Measurements from ENCODE around the gene PDSS2. TPM values are rescaled to one million over a fixed set of nuclear protein-coding genes. Genes with fewer than 3 reads are reported as not detected.

PDSS2 gene
- total and polyA plus RNA-seq, 9 of the 15 experiments (the other 6 are each of a cell fraction or from before 2014, with no cell fraction given) = 5.8 to 21.1 (median 12.0) TPM

- TF ChIP-seq ZNF449 (CRISPR knock-in tag; IDR thresholded peaks at IDR 0.05) = no peak
- TF ChIP-seq MAFG (tag; conservative IDR thresholded peaks at IDR 0.05) = no peak
- TF ChIP-seq BCL6 (CRISPR knock-in tag; IDR thresholded peaks at IDR 0.05) = no peak
- TF ChIP-seq MEIS2 (IDR thresholded peaks at IDR 0.05; ENCODE audit: partially characterized antibody) = no peak
- TF ChIP-seq ZNF253 (CRISPR knock-in tag; conservative IDR thresholded peaks at IDR 0.05) = no peak
- no peak for TF ChIP-seq HDAC3 (IDR thresholded peaks at IDR 0.05; ENCODE audit: borderline replicate concordance, partially characterized antibody)
- TF ChIP-seq SRF (CRISPR knock-in tag; IDR thresholded peaks at IDR 0.05) = no peak
- no peak for TF ChIP-seq BHLHE40 (IDR thresholded peaks at IDR 0.05; ENCODE audit: low read length)
- TF ChIP-seq ZNF280A (IDR thresholded peaks at IDR 0.05; ENCODE audit: low read depth, partially characterized antibody) = peak; percentile 51
- no peak for TF ChIP-seq NFIX (CRISPR knock-in tag; IDR thresholded peaks at IDR 0.05; ENCODE audit: low read depth)
- no peak for TF ChIP-seq ZBTB2 (IDR thresholded peaks at IDR 0.05)
- TF ChIP-seq E2F1 (CRISPR knock-in tag; IDR thresholded peaks at IDR 0.05) = no peak
- TF ChIP-seq STAT5B (CRISPR knock-in tag; IDR thresholded peaks at IDR 0.05) = no peak
- TF ChIP-seq TFE3 (CRISPR knock-in tag; IDR thresholded peaks at IDR 0.05) = no peak
- TF ChIP-seq PKNOX1 (IDR thresholded peaks at IDR 0.05) = no peak
- TF ChIP-seq ZNF354B (CRISPR knock-in tag; IDR thresholded peaks at IDR 0.05) = no peak
- TF ChIP-seq TRIM28 (IDR thresholded peaks at IDR 0.05) = peak; percentile 87; the same call in 1 of the 2 replicates
- peak; percentile 62 for TF ChIP-seq ZNF134 (CRISPR knock-in tag; conservative IDR thresholded peaks at IDR 0.05)
Observed at GRCh38 chr6:107401573-107401972, 57.8 kb downstream of the PDSS2 start (continued).
